T-helper 1 cell (primary cell): ENCODE results near the gene ZNF618.
A peak's percentile ranks its signal among the peaks of the same experiment; 100 is the strongest.

Experiments
- DNase-seq, 5 donors: peaks; one replicate each; pipeline ENCODE4 v3.0.0-alpha.2; 2012 to 2020

The ZNF618 gene

GRCh38 chr9:113885183-113886025 lies 9.3 kb downstream of the ZNF618 start:
- DNase-seq: no peak

GRCh38 chr9:113886026-113886369 lies 9.9 kb downstream of the ZNF618 start:
- no peak for DNase-seq

GRCh38 chr9:113886466-113886865 lies 10.4 kb downstream of the ZNF618 start:
- DNase-seq: peak in 1 of 5 donors; percentile 5

- DNase-seq: no peak
Measured at GRCh38 chr9:113886933-113887332, 10.8 kb downstream of the ZNF618 start.

GRCh38 chr9:113887436-113887835 lies 11.3 kb downstream of the ZNF618 start:
- no peak for DNase-seq

- no peak for DNase-seq
Measured at GRCh38 chr9:113888336-113888735, 12.2 kb downstream of the ZNF618 start.

- no peak for DNase-seq
Measured at GRCh38 chr9:113888976-113889375, 12.9 kb downstream of the ZNF618 start.

- DNase-seq: no peak
Measured at GRCh38 chr9:113890704-113891103, 14.6 kb downstream of the ZNF618 start.

GRCh38 chr9:113892861-113893491 lies 16.9 kb downstream of the ZNF618 start:
- DNase-seq: no peak

- DNase-seq: no peak
Measured at GRCh38 chr9:113894166-113894565, 18.1 kb downstream of the ZNF618 start.

GRCh38 chr9:113895526-113895925 lies 19.4 kb downstream of the ZNF618 start:
- DNase-seq: no peak

- DNase-seq: no peak
Measured at GRCh38 chr9:113896713-113897112, 20.6 kb downstream of the ZNF618 start.

- DNase-seq: no peak
Measured at GRCh38 chr9:113898151-113898550, 22.0 kb downstream of the ZNF618 start.

GRCh38 chr9:113898596-113898995 lies 22.5 kb downstream of the ZNF618 start:
- DNase-seq: no peak

- DNase-seq: no peak
Measured at GRCh38 chr9:113899205-113899604, 23.1 kb downstream of the ZNF618 start.

- no peak for DNase-seq
Measured at GRCh38 chr9:113901221-113901688, 25.1 kb downstream of the ZNF618 start.

- no peak for DNase-seq
Measured at GRCh38 chr9:113903514-113904077, 27.5 kb downstream of the ZNF618 start.

- no peak for DNase-seq
Measured at GRCh38 chr9:113906411-113907110, 30.5 kb downstream of the ZNF618 start.

GRCh38 chr9:113907282-113907681 lies 31.2 kb downstream of the ZNF618 start:
- no peak for DNase-seq

- DNase-seq: no peak
Measured at GRCh38 chr9:113909421-113909820, 33.3 kb downstream of the ZNF618 start.

- DNase-seq: no peak
Measured at GRCh38 chr9:113910036-113910639, 34.0 kb downstream of the ZNF618 start.

GRCh38 chr9:113911850-113912557 lies 35.9 kb downstream of the ZNF618 start:
- DNase-seq: no peak
